ENCODE measurements around the gene DOCK2.

DOCK2 gene

GRCh38 chr5:169847519-169847918 is 210.4 kb downstream of the DOCK2 start:
- TF ChIP-seq FOXP2 (optimal IDR thresholded peaks at IDR 0.05; ENCODE audit: borderline replicate concordance, extremely low read depth, extremely low read length, insufficient read depth) = no peak

- TF ChIP-seq POLR2AphosphoS5 (IDR thresholded peaks at IDR 0.05; ENCODE audit: low read depth, low read length) (no peak), TAF1 (IDR thresholded peaks at IDR 0.05; ENCODE audit: borderline replicate concordance, insufficient read depth, low read length) (no peak), FOXP2 (optimal IDR thresholded peaks at IDR 0.05; ENCODE audit: borderline replicate concordance, extremely low read depth, extremely low read length, insufficient read depth) (no peak), SIN3A (IDR thresholded peaks at IDR 0.05; ENCODE audit: borderline replicate concordance, insufficient read depth, low read length) (no peak), REST (IDR thresholded peaks at IDR 0.05; ENCODE audit: insufficient read depth in 1 of 2, low read depth in 2 of 2, low read length in 2 of 2) (no peak)
Observed at GRCh38 chr5:169848271-169848670, 211.2 kb downstream of the DOCK2 start.

GRCh38 chr5:169848792-169849191 is 211.7 kb downstream of the DOCK2 start:
- TF ChIP-seq TAF1 (IDR thresholded peaks at IDR 0.05; ENCODE audit: borderline replicate concordance, insufficient read depth, low read length) (no peak), SIN3A (IDR thresholded peaks at IDR 0.05; ENCODE audit: borderline replicate concordance, insufficient read depth, low read length) (no peak), REST (IDR thresholded peaks at IDR 0.05; ENCODE audit: insufficient read depth in 1 of 2, low read depth in 2 of 2, low read length in 2 of 2) (no peak), POLR2AphosphoS5 (IDR thresholded peaks at IDR 0.05; ENCODE audit: low read depth, low read length) (no peak), FOXP2 (optimal IDR thresholded peaks at IDR 0.05; ENCODE audit: borderline replicate concordance, extremely low read depth, extremely low read length, insufficient read depth) (no peak)

- TF ChIP-seq POLR2AphosphoS5 (IDR thresholded peaks at IDR 0.05; ENCODE audit: low read depth, low read length) = no peak
Observed at GRCh38 chr5:169850409-169850808, 213.3 kb downstream of the DOCK2 start.

- no peak for TF ChIP-seq POLR2AphosphoS5 (IDR thresholded peaks at IDR 0.05; ENCODE audit: low read depth, low read length)
- no peak for TF ChIP-seq FOXP2 (optimal IDR thresholded peaks at IDR 0.05; ENCODE audit: borderline replicate concordance, extremely low read depth, extremely low read length, insufficient read depth)
- no peak for TF ChIP-seq REST (IDR thresholded peaks at IDR 0.05; ENCODE audit: insufficient read depth in 1 of 2, low read depth in 2 of 2, low read length in 2 of 2)
- TF ChIP-seq SIN3A (IDR thresholded peaks at IDR 0.05; ENCODE audit: borderline replicate concordance, insufficient read depth, low read length) = no peak
- no peak for TF ChIP-seq TAF1 (IDR thresholded peaks at IDR 0.05; ENCODE audit: borderline replicate concordance, insufficient read depth, low read length)
Observed at GRCh38 chr5:169851321-169851850, 214.3 kb downstream of the DOCK2 start.

GRCh38 chr5:169856571-169856970 is 219.5 kb downstream of the DOCK2 start:
- TF ChIP-seq TAF1 (IDR thresholded peaks at IDR 0.05; ENCODE audit: borderline replicate concordance, insufficient read depth, low read length) (no peak), SIN3A (IDR thresholded peaks at IDR 0.05; ENCODE audit: borderline replicate concordance, insufficient read depth, low read length) (no peak), FOXP2 (optimal IDR thresholded peaks at IDR 0.05; ENCODE audit: borderline replicate concordance, extremely low read depth, extremely low read length, insufficient read depth) (no peak), POLR2AphosphoS5 (IDR thresholded peaks at IDR 0.05; ENCODE audit: low read depth, low read length) (no peak)

- TF ChIP-seq TAF1 (IDR thresholded peaks at IDR 0.05; ENCODE audit: borderline replicate concordance, insufficient read depth, low read length) (no peak), FOXP2 (optimal IDR thresholded peaks at IDR 0.05; ENCODE audit: borderline replicate concordance, extremely low read depth, extremely low read length, insufficient read depth) (no peak), POLR2AphosphoS5 (IDR thresholded peaks at IDR 0.05; ENCODE audit: low read depth, low read length) (no peak), SIN3A (IDR thresholded peaks at IDR 0.05; ENCODE audit: borderline replicate concordance, insufficient read depth, low read length) (no peak), REST (IDR thresholded peaks at IDR 0.05; ENCODE audit: insufficient read depth in 1 of 2, low read depth in 2 of 2, low read length in 2 of 2) (no peak)
Observed at GRCh38 chr5:169860585-169860984, 223.5 kb downstream of the DOCK2 start.
